ENCODE data around the gene IQCM.
"Not testable (repeated sequence)": the region's sequence is repeated elsewhere in the genome, so short reads cannot be mapped to it uniquely, and the experiment has no call there.

IQCM gene

GRCh38 chr4:149499726-149500125 is 315.9 kb downstream of the IQCM start:
- no peaks in the 10 kb centered on the region for H3K36me3 ChIP-seq (replicated peaks)

DNA sequence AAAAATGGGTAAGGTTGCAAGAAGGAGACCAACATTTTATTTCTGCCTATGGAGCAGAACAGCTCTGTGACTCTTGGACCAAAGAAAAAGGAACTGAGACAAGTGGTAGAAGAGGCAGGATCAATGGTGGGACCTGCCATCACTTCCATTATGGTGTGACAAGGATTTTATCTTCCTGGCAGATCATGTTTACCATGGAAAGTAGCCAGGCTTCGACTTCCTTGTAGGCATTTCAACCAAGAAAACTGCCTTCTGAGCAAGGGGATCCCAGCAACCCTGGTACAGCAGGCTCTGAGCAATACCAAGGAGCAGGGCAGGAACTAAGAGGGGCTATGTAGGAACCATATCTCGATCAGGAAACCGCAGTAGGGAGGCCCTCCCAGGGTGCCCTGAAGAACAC is 317.4 kb downstream of the IQCM start:
- Histone ChIP-seq H3K36me3 (replicated peaks) (no peaks in the 10 kb centered on the region), H3K4me1 (no peaks in the 10 kb centered on the region), H3K27me3 (ENCODE audit: low read depth) (no peaks in the 10 kb centered on the region), H3K9me3 (no peaks in the 10 kb centered on the region), H3K4me3 (no peak overlapping the region)
- DNase-seq (ENCODE audit: low spot score in 2 of 2) = no peak
- in situ Hi-C loops (cut with MboI; ENCODE audit: low sequenced_read_pairs) = no loop called here

More at GRCh38 chr4:149499726-149500125, 315.9 kb downstream of the IQCM start:
- Histone ChIP-seq H3K4me3 (no peak overlapping the region), H3K9me3 (no peaks in the 10 kb centered on the region), H3K4me1 (no peaks in the 10 kb centered on the region), H3K27me3 (ENCODE audit: low read depth) (no peaks in the 10 kb centered on the region)
- in situ Hi-C loops (cut with MboI; ENCODE audit: low sequenced_read_pairs) = no loop called here
- no peak for DNase-seq (ENCODE audit: low spot score in 2 of 2)

- Histone ChIP-seq H3K9me3 (no peaks in the 10 kb centered on the region), H3K4me3 (no peak overlapping the region), H3K27me3 (ENCODE audit: low read depth) (no peaks in the 10 kb centered on the region), H3K36me3 (replicated peaks) (no peaks in the 10 kb centered on the region), H3K4me1 (no peaks in the 10 kb centered on the region)
- in situ Hi-C loops (cut with MboI; ENCODE audit: low sequenced_read_pairs) = no loop called here
- no peak for DNase-seq (ENCODE audit: low spot score in 2 of 2)
These were observed 322.2 kb downstream of the IQCM start for GRCh38 chr4:149493492-149493891.

- Histone ChIP-seq H3K9me3 (no peaks in the 10 kb centered on the region), H3K36me3 (replicated peaks) (no peaks in the 10 kb centered on the region), H3K27me3 (ENCODE audit: low read depth) (no peaks in the 10 kb centered on the region), H3K4me1 (no peaks in the 10 kb centered on the region), H3K4me3 (no peak overlapping the region)
- no peak for DNase-seq (ENCODE audit: low spot score in 2 of 2)
- in situ Hi-C loops (cut with MboI; ENCODE audit: low sequenced_read_pairs) = no loop called here
These were observed 326.3 kb downstream of the IQCM start for GRCh38 chr4:149489321-149489720.

DNA sequence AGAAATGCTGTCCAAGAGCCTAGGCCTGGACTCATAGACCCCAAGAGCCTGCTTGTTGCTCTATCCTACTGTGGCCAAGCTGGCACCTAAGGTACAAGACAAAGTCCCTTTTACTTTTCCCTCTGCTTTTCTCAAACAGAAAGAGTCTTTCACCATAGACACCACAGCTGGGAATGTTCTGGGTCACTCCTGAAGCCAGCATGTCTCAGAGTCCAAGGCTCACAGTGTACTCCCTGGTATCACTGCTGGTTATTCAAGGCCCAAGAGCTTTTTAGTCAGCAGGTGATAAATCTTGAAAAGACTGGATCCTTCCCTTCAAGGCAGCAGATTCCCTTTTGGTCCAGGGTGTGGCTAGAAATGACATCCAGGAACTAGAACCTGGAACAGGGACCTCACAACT is 328.8 kb downstream of the IQCM start:
- Histone ChIP-seq H3K27me3 (ENCODE audit: low read depth) (no peaks in the 10 kb centered on the region), H3K9me3 (no peaks in the 10 kb centered on the region), H3K36me3 (replicated peaks) (no peaks in the 10 kb centered on the region), H3K4me3 (no peak overlapping the region), H3K4me1 (no peaks in the 10 kb centered on the region)
- DNase-seq (ENCODE audit: low spot score in 2 of 2) = no peak
- in situ Hi-C loops (cut with MboI; ENCODE audit: low sequenced_read_pairs) = no loop called here

DNA sequence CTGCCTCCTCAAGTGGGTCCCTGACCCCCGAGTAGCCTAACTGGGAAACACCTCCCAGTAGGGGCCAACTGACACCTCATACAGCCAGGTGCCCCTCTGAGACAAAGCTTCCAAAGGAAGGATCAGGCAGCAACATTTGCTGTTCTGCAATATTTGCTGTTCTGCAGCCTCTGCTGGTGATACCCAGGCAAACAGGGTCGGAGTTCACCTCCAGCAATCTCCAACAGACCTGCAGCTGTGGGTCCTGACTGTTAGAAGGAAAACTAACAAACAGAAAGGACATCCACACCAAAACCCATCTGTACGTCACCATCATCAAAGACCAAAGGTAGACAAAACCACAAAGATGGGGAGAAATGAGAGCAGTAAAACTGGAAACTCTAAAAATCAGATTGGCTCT is 347.0 kb downstream of the IQCM start:
- H3K4me1 ChIP-seq; H3K4me3 ChIP-seq; in situ Hi-C loops (cut with MboI; ENCODE audit: low sequenced_read_pairs): not testable (repeated sequence)

GRCh38 chr4:149466446-149466845 is 349.2 kb downstream of the IQCM start:
- no peak for DNase-seq (ENCODE audit: low spot score in 2 of 2)
- H3K9me3 ChIP-seq = no peaks in the 10 kb centered on the region
- H3K4me3 ChIP-seq = no peak overlapping the region
- H3K4me1 ChIP-seq = no peaks in the 10 kb centered on the region
- no peaks in the 10 kb centered on the region for H3K27me3 ChIP-seq (ENCODE audit: low read depth)
- H3K36me3 ChIP-seq (replicated peaks) = no peaks in the 10 kb centered on the region
- in situ Hi-C loops (cut with MboI; ENCODE audit: low sequenced_read_pairs) = no loop called here

More for the DNA sequence above, 347.0 kb downstream of the IQCM start:
- not testable (repeated sequence) for H3K27me3 ChIP-seq (ENCODE audit: low read depth); H3K36me3 ChIP-seq (replicated peaks); H3K9me3 ChIP-seq; DNase-seq (ENCODE audit: low spot score in 2 of 2)

DNA sequence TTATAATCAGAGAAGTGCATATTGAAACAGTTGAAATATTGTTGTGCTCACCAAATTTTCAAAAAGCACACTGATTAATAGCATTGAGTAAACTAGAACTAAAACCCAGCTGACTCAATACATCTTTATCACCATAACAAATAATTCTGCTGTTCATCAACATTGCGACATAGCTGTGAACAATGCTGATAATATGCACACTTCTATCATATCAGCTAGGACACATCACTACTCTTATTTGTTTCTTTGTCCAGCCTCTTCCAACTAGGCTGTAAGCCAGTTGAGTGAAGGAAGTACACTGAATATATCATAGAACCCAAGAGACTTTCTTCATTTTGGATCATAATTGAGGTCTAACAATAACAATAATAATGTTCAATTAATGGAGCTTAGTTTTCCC is 349.7 kb downstream of the IQCM start:
- no peak for DNase-seq (ENCODE audit: low spot score in 2 of 2)
- Histone ChIP-seq H3K27me3 (ENCODE audit: low read depth) (no peaks in the 10 kb centered on the region), H3K4me1 (no peaks in the 10 kb centered on the region), H3K36me3 (replicated peaks) (no peaks in the 10 kb centered on the region), H3K9me3 (no peaks in the 10 kb centered on the region), H3K4me3 (no peak overlapping the region)
- in situ Hi-C loops (cut with MboI; ENCODE audit: low sequenced_read_pairs) = no loop called here

DNA sequence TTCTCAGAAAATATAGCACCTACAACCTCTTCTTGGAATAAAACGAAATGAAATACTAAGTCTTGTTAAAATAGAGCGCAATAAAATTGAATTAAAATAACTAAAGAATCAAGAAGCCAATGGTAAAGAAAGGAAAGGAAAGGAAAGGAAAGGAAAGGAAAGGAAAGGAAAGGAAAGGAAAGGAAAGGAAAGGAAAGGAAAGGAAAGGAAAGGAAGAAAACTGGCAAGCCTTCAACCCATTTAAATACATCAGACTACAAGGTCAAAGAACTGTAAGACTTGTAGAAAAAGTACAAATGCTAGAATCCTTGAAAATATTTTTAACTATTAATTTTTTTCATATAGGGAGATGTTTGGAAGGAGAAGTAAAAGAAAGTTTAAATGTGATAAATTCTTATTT is 372.1 kb downstream of the IQCM start:
- in situ Hi-C loops (cut with MboI; ENCODE audit: low sequenced_read_pairs) = no loop called here
- Histone ChIP-seq H3K27me3 (ENCODE audit: low read depth) (no peaks in the 10 kb centered on the region), H3K36me3 (replicated peaks) (no peaks in the 10 kb centered on the region), H3K4me3 (no peak overlapping the region), H3K9me3 (no peaks in the 10 kb centered on the region), H3K4me1 (no peaks in the 10 kb centered on the region)
- DNase-seq (ENCODE audit: low spot score in 2 of 2) = no peak

- Histone ChIP-seq H3K27me3 (ENCODE audit: low read depth) (no peaks in the 10 kb centered on the region), H3K36me3 (replicated peaks) (no peaks in the 10 kb centered on the region), H3K4me3 (no peak overlapping the region), H3K9me3 (no peaks in the 10 kb centered on the region), H3K4me1 (no peaks in the 10 kb centered on the region)
- DNase-seq (ENCODE audit: low spot score in 2 of 2) = no peak
- in situ Hi-C loops (cut with MboI; ENCODE audit: low sequenced_read_pairs) = no loop called here
These were observed 374.3 kb downstream of the IQCM start for GRCh38 chr4:149441338-149441737.

DNA sequence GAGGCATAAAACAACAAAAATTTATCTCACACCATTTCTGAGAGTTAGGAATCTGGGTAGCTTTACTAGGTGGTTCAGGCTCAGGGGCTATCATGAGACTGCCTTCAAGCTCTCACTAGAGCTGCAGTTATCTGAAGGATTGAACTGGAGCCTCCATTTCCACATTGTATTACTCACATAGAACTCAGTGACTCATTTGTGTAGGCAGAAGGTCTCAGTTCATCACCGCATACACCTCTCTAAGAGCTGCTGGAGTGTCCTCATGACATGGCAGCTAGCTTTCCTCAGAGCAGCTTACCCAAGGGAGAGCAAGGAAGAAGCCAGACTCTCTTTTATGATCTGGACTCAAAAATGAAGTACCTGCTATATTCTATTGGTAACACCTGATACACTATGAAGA is 389.2 kb downstream of the IQCM start:
- H3K4me3 ChIP-seq = no peak overlapping the region
- no peaks in the 10 kb centered on the region for H3K36me3 ChIP-seq (replicated peaks)
- no peak for DNase-seq (ENCODE audit: low spot score in 2 of 2)
- H3K9me3 ChIP-seq = no peaks in the 10 kb centered on the region
- in situ Hi-C loops (cut with MboI; ENCODE audit: low sequenced_read_pairs) = no loop called here
- no peaks in the 10 kb centered on the region for H3K27me3 ChIP-seq (ENCODE audit: low read depth)
- no peaks in the 10 kb centered on the region for H3K4me1 ChIP-seq

GRCh38 chr4:149409555-149409962 is 406.1 kb downstream of the IQCM start:
- H3K9me3 ChIP-seq = no peaks in the 10 kb centered on the region
- no peaks in the 10 kb centered on the region for H3K4me1 ChIP-seq
- H3K36me3 ChIP-seq (replicated peaks) = no peaks in the 10 kb centered on the region
- H3K27me3 ChIP-seq (ENCODE audit: low read depth) = no peaks in the 10 kb centered on the region
- no peak overlapping the region for H3K4me3 ChIP-seq
- in situ Hi-C loops (cut with MboI; ENCODE audit: low sequenced_read_pairs) = no loop called here
- no peak for DNase-seq (ENCODE audit: low spot score in 2 of 2)

- Histone ChIP-seq H3K36me3 (replicated peaks) (no peaks in the 10 kb centered on the region), H3K4me3 (no peak overlapping the region), H3K9me3 (no peaks in the 10 kb centered on the region), H3K27me3 (ENCODE audit: low read depth) (no peaks in the 10 kb centered on the region), H3K4me1 (no peaks in the 10 kb centered on the region)
- in situ Hi-C loops (cut with MboI; ENCODE audit: low sequenced_read_pairs) = no loop called here
- no peak for DNase-seq (ENCODE audit: low spot score in 2 of 2)
These were observed 406.5 kb downstream of the IQCM start for GRCh38 chr4:149409146-149409545.

DNA sequence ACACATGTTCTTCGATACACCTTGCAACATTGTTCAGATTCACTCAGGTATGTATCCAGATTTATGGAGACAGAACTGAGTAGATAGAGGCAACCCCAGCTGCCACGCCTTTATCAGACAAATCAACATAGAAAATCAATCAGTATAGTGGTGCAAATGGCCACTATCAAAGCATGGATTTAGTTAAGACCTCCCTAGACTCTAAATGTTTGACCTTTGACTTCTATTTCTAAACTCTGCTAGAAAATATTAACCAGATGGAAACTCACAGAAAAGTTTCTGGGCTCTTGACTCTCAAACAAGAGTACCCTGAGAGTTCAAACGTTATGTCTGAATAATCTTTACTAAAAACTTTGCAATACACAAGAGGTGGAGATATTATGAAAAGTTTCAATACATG is 411.5 kb downstream of the IQCM start:
- H3K9me3 ChIP-seq = no peaks in the 10 kb centered on the region
- no peaks in the 10 kb centered on the region for H3K36me3 ChIP-seq (replicated peaks)
- no peak overlapping the region for H3K4me3 ChIP-seq
- no peaks in the 10 kb centered on the region for H3K4me1 ChIP-seq
- in situ Hi-C loops (cut with MboI; ENCODE audit: low sequenced_read_pairs) = no loop called here
- DNase-seq (ENCODE audit: low spot score in 2 of 2) = no peak
- H3K27me3 ChIP-seq (ENCODE audit: low read depth) = no peaks in the 10 kb centered on the region

GRCh38 chr4:149403081-149403480 is 412.6 kb downstream of the IQCM start:
- no peak overlapping the region for H3K4me3 ChIP-seq
- H3K4me1 ChIP-seq = no peaks in the 10 kb centered on the region
- no peaks in the 10 kb centered on the region for H3K27me3 ChIP-seq (ENCODE audit: low read depth)
- in situ Hi-C loops (cut with MboI; ENCODE audit: low sequenced_read_pairs) = no loop called here
- H3K36me3 ChIP-seq (replicated peaks) = no peaks in the 10 kb centered on the region
- DNase-seq (ENCODE audit: low spot score in 2 of 2) = no peak
- no peaks in the 10 kb centered on the region for H3K9me3 ChIP-seq

Measured in HAP-1 (cell line).